AG04449 (cell line): ENCODE data around the gene PTPRM.

Source experiments
- CTCF ChIA-PET: fragments of 350-600 bp; formaldehyde crosslinking; extraction: SDS; loops from one replicate; lab custom pipeline; 2021; ENCODE audit warnings: antibody characterized with exemption; lab: Yijun Ruan, JAX
- POLR2A ChIA-PET: fragments of 400-600, 350-600 bp; formaldehyde crosslinking; extraction: SDS; loops from one replicate; lab custom pipeline; 2020; ENCODE audit warnings: antibody characterized with exemption, inconsistent platforms; lab: Yijun Ruan, JAX
- DNase-seq: peaks from one replicate; pipeline ENCODE4 v3.0.0-alpha.2; 2010; ENCODE audit warnings: low read depth, low spot score
- H3K4me3 ChIP-seq: 2 replicates; pipeline ENCODE4 v1.5.1; 2011; ENCODE audit warnings: low read depth, mild to moderate bottlenecking, control low read depth, low read length
- TF ChIP-seq, protein P1 (sequence below): IDR thresholded peaks from one replicate; pipeline ENCODE4 v1.5.1; 2011; ENCODE audit warnings: mild to moderate bottlenecking, moderate library complexity, low read length, control low read depth, inconsistent platforms; ENCODE audit not compliant: insufficient read depth; ENCODE audit errors: missing control alignments

PTPRM gene

DNA sequence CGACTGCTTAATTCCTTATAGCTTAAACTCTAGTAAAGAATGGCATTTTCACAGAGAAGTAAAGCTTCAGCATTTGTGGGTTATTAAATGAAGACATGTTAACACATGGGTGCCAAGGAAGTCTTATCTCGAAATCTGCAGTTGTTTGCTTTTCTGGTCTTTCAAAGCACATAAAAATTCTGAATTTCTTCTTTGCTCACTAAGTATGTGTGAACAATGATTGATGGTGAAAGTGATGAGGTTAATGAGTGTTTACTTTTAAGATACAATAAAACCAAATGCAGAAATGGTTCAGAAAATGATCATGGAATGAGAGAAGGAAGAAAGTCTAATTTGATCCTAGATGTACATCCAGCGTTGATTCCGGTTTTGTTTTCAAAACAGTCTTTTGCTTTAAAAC, 807.6 kb downstream of the PTPRM start:
- TF ChIP-seq, protein P1, sequence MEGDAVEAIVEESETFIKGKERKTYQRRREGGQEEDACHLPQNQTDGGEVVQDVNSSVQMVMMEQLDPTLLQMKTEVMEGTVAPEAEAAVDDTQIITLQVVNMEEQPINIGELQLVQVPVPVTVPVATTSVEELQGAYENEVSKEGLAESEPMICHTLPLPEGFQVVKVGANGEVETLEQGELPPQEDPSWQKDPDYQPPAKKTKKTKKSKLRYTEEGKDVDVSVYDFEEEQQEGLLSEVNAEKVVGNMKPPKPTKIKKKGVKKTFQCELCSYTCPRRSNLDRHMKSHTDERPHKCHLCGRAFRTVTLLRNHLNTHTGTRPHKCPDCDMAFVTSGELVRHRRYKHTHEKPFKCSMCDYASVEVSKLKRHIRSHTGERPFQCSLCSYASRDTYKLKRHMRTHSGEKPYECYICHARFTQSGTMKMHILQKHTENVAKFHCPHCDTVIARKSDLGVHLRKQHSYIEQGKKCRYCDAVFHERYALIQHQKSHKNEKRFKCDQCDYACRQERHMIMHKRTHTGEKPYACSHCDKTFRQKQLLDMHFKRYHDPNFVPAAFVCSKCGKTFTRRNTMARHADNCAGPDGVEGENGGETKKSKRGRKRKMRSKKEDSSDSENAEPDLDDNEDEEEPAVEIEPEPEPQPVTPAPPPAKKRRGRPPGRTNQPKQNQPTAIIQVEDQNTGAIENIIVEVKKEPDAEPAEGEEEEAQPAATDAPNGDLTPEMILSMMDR: no peak
- H3K4me3 ChIP-seq: no peak overlapping the region
- POLR2A ChIA-PET: no interaction called here
- DNase-seq: no peak
- CTCF ChIA-PET: interaction anchor here (1.2 to 2.7 kb wide), 2 partner anchors 15 to 20 kb away, joined by 3 to 16 read pairs; no protein-coding TSS in a partner anchor

GRCh38 chr18:8375249-8375648, 808.1 kb downstream of the PTPRM start:
- TF ChIP-seq, protein P1: no peak
- POLR2A ChIA-PET: no interaction called here
- no peak for DNase-seq
- CTCF ChIA-PET: interaction anchor here (2.7 kb wide), 1 partner anchor 14 kb away, joined by 16 read pairs; no protein-coding TSS in a partner anchor
- H3K4me3 ChIP-seq: no peak overlapping the region

DNA sequence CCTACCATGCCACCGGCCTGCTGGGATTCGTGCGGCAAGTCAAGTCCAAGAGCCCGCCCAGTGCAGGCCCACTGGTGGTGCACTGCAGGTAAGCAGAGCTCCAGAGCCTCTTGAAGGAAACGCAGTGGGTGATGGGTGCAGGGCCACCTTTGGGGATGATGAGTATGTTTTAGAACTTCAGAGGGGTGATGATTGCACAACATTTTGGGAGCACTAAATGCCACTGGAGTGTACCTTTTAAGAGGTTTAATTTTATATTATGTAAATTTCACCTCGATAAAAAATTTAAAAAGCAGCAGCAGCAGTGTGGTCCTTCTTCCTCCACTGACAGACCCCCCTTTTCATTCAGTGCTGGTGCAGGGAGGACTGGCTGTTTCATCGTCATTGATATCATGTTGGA, 809.0 kb downstream of the PTPRM start:
- DNase-seq: no peak
- no peak overlapping the region for H3K4me3 ChIP-seq
- TF ChIP-seq, protein P1: no peak
- CTCF ChIA-PET: no interaction called here
- POLR2A ChIA-PET: no interaction called here

GRCh38 chr18:8379187-8379941, 812.2 kb downstream of the PTPRM start:
- CTCF ChIA-PET: interaction anchor here (0.5 to 3.5 kb wide), 3 partner anchors 11 to 279 kb away, joined by 3 to 28 read pairs (median 3); no protein-coding TSS in a partner anchor
- H3K4me3 ChIP-seq: no peak overlapping the region
- DNase-seq: no peak
- TF ChIP-seq, protein P1: no peak
- POLR2A ChIA-PET: no interaction called here

- POLR2A ChIA-PET: no interaction called here
- DNase-seq: no peak
- no peak overlapping the region for H3K4me3 ChIP-seq
- CTCF ChIA-PET: interaction anchor here (0.5 to 3.5 kb wide), 3 partner anchors 10 to 279 kb away, joined by 3 to 28 read pairs (median 3); no protein-coding TSS in a partner anchor
- TF ChIP-seq, protein P1: no peak
Observed at GRCh38 chr18:8380006-8380405, 812.9 kb downstream of the PTPRM start.

DNA sequence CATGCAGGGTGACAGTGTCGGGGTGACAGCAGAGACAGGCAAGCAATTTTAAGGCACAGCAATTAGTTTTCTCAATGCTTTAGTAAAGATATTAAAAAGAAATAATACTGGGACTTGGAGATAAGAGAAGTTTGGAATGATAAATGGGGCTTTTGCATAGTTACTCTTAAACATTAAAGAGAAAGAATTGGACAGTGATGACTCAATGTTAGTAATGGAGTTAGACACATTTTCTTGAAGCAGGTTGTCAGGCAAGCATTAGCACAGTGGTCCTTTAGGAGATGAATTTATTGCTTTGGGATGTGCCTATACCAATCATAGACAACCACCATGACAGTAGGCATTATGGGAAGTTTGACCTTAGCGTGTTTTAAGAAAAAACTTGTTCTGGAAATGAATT, 813.8 kb downstream of the PTPRM start:
- ChIA-PET POLR2A (no interaction called here), CTCF (interaction anchor here (3.5 kb wide), 1 partner anchor 9 kb away, joined by 28 read pairs; no protein-coding TSS in a partner anchor)
- no peak for DNase-seq
- TF ChIP-seq, protein P1: no peak
- H3K4me3 ChIP-seq: no peak overlapping the region
